ENCODE measurements around the gene ASRGL1. TPM values are rescaled to one million over a fixed set of nuclear protein-coding genes. Genes with fewer than 3 reads are reported as not detected.

ASRGL1 gene
- total and polyA plus RNA-seq, 2 donors (not counting 1 experiment from before 2014, with no cell fraction given): 0.49 to 1.3 TPM

GRCh38 chr11:62315431-62315830, 21.8 kb upstream of the ASRGL1 start:
- Histone ChIP-seq H3K79me2 (ENCODE audit: control insufficient read depth, insufficient read depth, low read length) (no peaks in the 10 kb centered on the region), H3K4me2 (replicated peaks; ENCODE audit: low read depth, low read length, poor library complexity, severe bottlenecking) (no peak overlapping the region), H3K27ac (ENCODE audit: low read length in 2 of 2) (no peak overlapping the region), H3K4me3 (ENCODE audit: control extremely low read depth in 1 of 5, extremely low read depth in 1 of 5, insufficient read depth in 1 of 5, low read depth in 2 of 5, low read length in 4 of 5) (no peak overlapping the region), H3K27me3 (replicated peaks in 1 of 4; ENCODE audit: control extremely low read depth in 1 of 4, control insufficient read depth in 3 of 4, insufficient read depth in 4 of 4, low read length in 3 of 4) (peaks cover 0 to 25% (median 7%) of the 10 kb centered on the region in 4 experiments), H2AFZ (ENCODE audit: insufficient read depth, low read depth, low read length, poor library complexity, severe bottlenecking) (no peak overlapping the region), H3K9ac (ENCODE audit: low read length) (no peak overlapping the region), H3K36me3 (replicated peaks in 1 of 2; ENCODE audit: control extremely low read depth in 1 of 2, control insufficient read depth in 1 of 2, extremely low read depth in 1 of 2, insufficient read depth in 2 of 2, low read length in 1 of 2) (no peaks in the 10 kb centered on the region), H4K20me1 (ENCODE audit: control insufficient read depth, insufficient read depth, low read length, poor library complexity, severe bottlenecking) (no peaks in the 10 kb centered on the region), H3K4me1 (ENCODE audit: control insufficient read depth in 2 of 2, insufficient read depth in 2 of 2, low read length in 2 of 2) (peaks cover 8 to 12% of the 10 kb centered on the region in 2 donors), H3K9me3 (ENCODE audit: control extremely low read depth in 1 of 3, control insufficient read depth in 2 of 3, insufficient read depth in 1 of 3, low read length in 2 of 3) (no peaks in the 10 kb centered on the region)
- no peak overlapping the region for H3K4me3 Mint-ChIP-seq
- POLR2A ChIA-PET: no interaction called here
- no peaks in the 10 kb centered on the region for H3K9me3 Mint-ChIP-seq (ENCODE audit: insufficient read depth)
- peaks cover 48% of the 10 kb centered on the region for H3K27me3 Mint-ChIP-seq
- H3K27ac Mint-ChIP-seq: no peak overlapping the region
- CTCF ChIA-PET: interaction anchor here (1.5 kb wide), 1 partner anchor 518 kb away, joined by 5 read pairs; no protein-coding TSS in a partner anchor
- intact Hi-C loops (cut with micrococcal nuclease): no loop called here
- H3K4me1 Mint-ChIP-seq: peaks cover 11% of the 10 kb centered on the region
- DNase-seq (no peak), ATAC-seq (ENCODE audit: low read depth) (no peak)
- no peak for TF ChIP-seq EZH2 (IDR thresholded peaks at IDR 0.05; ENCODE audit: borderline replicate concordance, insufficient read depth, low read depth, low read length, poor library complexity, severe bottlenecking)
- TF ChIP-seq, protein P1, sequence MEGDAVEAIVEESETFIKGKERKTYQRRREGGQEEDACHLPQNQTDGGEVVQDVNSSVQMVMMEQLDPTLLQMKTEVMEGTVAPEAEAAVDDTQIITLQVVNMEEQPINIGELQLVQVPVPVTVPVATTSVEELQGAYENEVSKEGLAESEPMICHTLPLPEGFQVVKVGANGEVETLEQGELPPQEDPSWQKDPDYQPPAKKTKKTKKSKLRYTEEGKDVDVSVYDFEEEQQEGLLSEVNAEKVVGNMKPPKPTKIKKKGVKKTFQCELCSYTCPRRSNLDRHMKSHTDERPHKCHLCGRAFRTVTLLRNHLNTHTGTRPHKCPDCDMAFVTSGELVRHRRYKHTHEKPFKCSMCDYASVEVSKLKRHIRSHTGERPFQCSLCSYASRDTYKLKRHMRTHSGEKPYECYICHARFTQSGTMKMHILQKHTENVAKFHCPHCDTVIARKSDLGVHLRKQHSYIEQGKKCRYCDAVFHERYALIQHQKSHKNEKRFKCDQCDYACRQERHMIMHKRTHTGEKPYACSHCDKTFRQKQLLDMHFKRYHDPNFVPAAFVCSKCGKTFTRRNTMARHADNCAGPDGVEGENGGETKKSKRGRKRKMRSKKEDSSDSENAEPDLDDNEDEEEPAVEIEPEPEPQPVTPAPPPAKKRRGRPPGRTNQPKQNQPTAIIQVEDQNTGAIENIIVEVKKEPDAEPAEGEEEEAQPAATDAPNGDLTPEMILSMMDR (IDR thresholded peaks at IDR 0.05): no peak
- WGBS (ENCODE audit: insufficient coverage): 100% methylated on average over 1 of the region's 1 CpG

GRCh38 chr11:62322524-62322923, 14.7 kb upstream of the ASRGL1 start:
- Histone ChIP-seq H2AFZ (ENCODE audit: insufficient read depth, low read depth, low read length, poor library complexity, severe bottlenecking) (no peak overlapping the region), H3K4me2 (replicated peaks; ENCODE audit: low read depth, low read length, poor library complexity, severe bottlenecking) (no peak overlapping the region), H3K4me3 (ENCODE audit: control extremely low read depth in 1 of 5, extremely low read depth in 1 of 5, insufficient read depth in 1 of 5, low read depth in 2 of 5, low read length in 4 of 5) (no peak overlapping the region), H4K20me1 (ENCODE audit: control insufficient read depth, insufficient read depth, low read length, poor library complexity, severe bottlenecking) (no peaks in the 10 kb centered on the region), H3K27ac (ENCODE audit: low read length in 2 of 2) (no peak overlapping the region), H3K79me2 (ENCODE audit: control insufficient read depth, insufficient read depth, low read length) (no peaks in the 10 kb centered on the region), H3K36me3 (replicated peaks in 1 of 2; ENCODE audit: control extremely low read depth in 1 of 2, control insufficient read depth in 1 of 2, extremely low read depth in 1 of 2, insufficient read depth in 2 of 2, low read length in 1 of 2) (no peaks in the 10 kb centered on the region), H3K9ac (ENCODE audit: low read length) (no peak overlapping the region), H3K9me3 (ENCODE audit: control extremely low read depth in 1 of 3, control insufficient read depth in 2 of 3, insufficient read depth in 1 of 3, low read length in 2 of 3) (no peaks in the 10 kb centered on the region), H3K27me3 (replicated peaks in 1 of 4; ENCODE audit: control extremely low read depth in 1 of 4, control insufficient read depth in 3 of 4, insufficient read depth in 4 of 4, low read length in 3 of 4) (peaks cover 0 to 13% (median 2%) of the 10 kb centered on the region in 4 experiments), H3K4me1 (ENCODE audit: control insufficient read depth in 2 of 2, insufficient read depth in 2 of 2, low read length in 2 of 2) (no peaks in the 10 kb centered on the region)
- Mint-ChIP-seq H3K4me1 (no peaks in the 10 kb centered on the region), H3K9me3 (ENCODE audit: insufficient read depth) (no peaks in the 10 kb centered on the region), H3K4me3 (no peak overlapping the region), H3K27ac (no peak overlapping the region), H3K27me3 (peaks cover 21% of the 10 kb centered on the region)
- CTCF ChIA-PET: interaction anchor here (1.0 kb wide), 1 partner anchor 11 kb away, joined by 3 read pairs; no protein-coding TSS in a partner anchor
- POLR2A ChIA-PET: no interaction called here
- no peak for TF ChIP-seq EZH2 (IDR thresholded peaks at IDR 0.05; ENCODE audit: borderline replicate concordance, insufficient read depth, low read depth, low read length, poor library complexity, severe bottlenecking)
- TF ChIP-seq, protein P1 (IDR thresholded peaks at IDR 0.05): no peak
- ATAC-seq (ENCODE audit: low read depth) (no peak), DNase-seq (no peak)
- WGBS (ENCODE audit: insufficient coverage): 63% methylated on average over 1 of the region's 2 CpGs
- intact Hi-C loops (cut with micrococcal nuclease): no loop called here
